Measurements from ENCODE around the gene XXYLT1. TPM values are rescaled to one million over a fixed set of nuclear protein-coding genes. Genes with fewer than 3 reads are reported as not detected.

XXYLT1 gene
- polyA plus RNA-seq, 2 of the 4 experiments (the other 2 are of a cell fraction), result 11.9 to 12.0 TPM

- ATAC-seq (no peak), DNase-seq (ENCODE audit: low read depth in 1 of 2, low spot score in 1 of 2) (no peak), FAIRE-seq (no peak)
- 83% methylated on average over 8 of the region's 8 CpGs for WGBS (ENCODE audit: missing lambda C conversion rate)
- TF ChIP-seq JUN (IDR thresholded peaks at IDR 0.05) (no peak), POLR2AphosphoS2 (conservative IDR thresholded peaks at IDR 0.05; ENCODE audit: low read length) (no peak), KDM1A (IDR thresholded peaks at IDR 0.05; ENCODE audit: low read depth) (no peak), KDM5A (IDR thresholded peaks at IDR 0.05) (no peak), NFE2L2 (conservative IDR thresholded peaks at IDR 0.05; ENCODE audit: low read length) (no peak), HOXA7 (CRISPR knock-in tag; IDR thresholded peaks at IDR 0.05) (no peak), PHF8 (IDR thresholded peaks at IDR 0.05; ENCODE audit: borderline replicate concordance, low read depth) (no peak), FOXS1 (CRISPR knock-in tag; IDR thresholded peaks at IDR 0.05) (no peak), TFCP2L1 (CRISPR knock-in tag; IDR thresholded peaks at IDR 0.05) (no peak)
- POLR2A ChIA-PET, result interaction anchor here (0.6 kb wide), 1 partner anchor 26 kb away, joined by 3 read pairs; no protein-coding TSS in a partner anchor
- no peak overlapping the region for H3K4me2 ChIP-seq
- CTCF ChIA-PET, result no interaction called here
- peaks cover 26% of the 10 kb centered on the region for H3K4me1 ChIP-seq
- no peak overlapping the region for H3K27ac ChIP-seq
- H3K9me3 ChIP-seq, result no peaks in the 10 kb centered on the region
- H3K4me3 ChIP-seq, result no peak overlapping the region
Measured at GRCh38 chr3:195028877-195029606, 241.9 kb downstream of the XXYLT1 start.

- no peak overlapping the region for H3K27ac ChIP-seq
- no peak overlapping the region for H3K4me3 ChIP-seq
- CTCF ChIA-PET, result interaction anchor here (1.0 kb wide), 1 partner anchor 343 kb away, joined by 3 read pairs; no protein-coding TSS in a partner anchor
- no peak for DNase-seq (ENCODE audit: low read depth in 1 of 2, low spot score in 1 of 2)
- no peak for FAIRE-seq
- POLR2A ChIA-PET, result no interaction called here
- no peaks in the 10 kb centered on the region for H3K9me3 ChIP-seq
- no peak overlapping the region for H3K4me2 ChIP-seq
- no peak for TF ChIP-seq HDAC2 (IDR thresholded peaks at IDR 0.05)
- TF ChIP-seq POLR2A (IDR thresholded peaks at IDR 0.05; ENCODE audit: low read length), result no peak
- TF ChIP-seq, protein P1, sequence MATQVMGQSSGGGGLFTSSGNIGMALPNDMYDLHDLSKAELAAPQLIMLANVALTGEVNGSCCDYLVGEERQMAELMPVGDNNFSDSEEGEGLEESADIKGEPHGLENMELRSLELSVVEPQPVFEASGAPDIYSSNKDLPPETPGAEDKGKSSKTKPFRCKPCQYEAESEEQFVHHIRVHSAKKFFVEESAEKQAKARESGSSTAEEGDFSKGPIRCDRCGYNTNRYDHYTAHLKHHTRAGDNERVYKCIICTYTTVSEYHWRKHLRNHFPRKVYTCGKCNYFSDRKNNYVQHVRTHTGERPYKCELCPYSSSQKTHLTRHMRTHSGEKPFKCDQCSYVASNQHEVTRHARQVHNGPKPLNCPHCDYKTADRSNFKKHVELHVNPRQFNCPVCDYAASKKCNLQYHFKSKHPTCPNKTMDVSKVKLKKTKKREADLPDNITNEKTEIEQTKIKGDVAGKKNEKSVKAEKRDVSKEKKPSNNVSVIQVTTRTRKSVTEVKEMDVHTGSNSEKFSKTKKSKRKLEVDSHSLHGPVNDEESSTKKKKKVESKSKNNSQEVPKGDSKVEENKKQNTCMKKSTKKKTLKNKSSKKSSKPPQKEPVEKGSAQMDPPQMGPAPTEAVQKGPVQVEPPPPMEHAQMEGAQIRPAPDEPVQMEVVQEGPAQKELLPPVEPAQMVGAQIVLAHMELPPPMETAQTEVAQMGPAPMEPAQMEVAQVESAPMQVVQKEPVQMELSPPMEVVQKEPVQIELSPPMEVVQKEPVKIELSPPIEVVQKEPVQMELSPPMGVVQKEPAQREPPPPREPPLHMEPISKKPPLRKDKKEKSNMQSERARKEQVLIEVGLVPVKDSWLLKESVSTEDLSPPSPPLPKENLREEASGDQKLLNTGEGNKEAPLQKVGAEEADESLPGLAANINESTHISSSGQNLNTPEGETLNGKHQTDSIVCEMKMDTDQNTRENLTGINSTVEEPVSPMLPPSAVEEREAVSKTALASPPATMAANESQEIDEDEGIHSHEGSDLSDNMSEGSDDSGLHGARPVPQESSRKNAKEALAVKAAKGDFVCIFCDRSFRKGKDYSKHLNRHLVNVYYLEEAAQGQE (IDR thresholded peaks at IDR 0.05), result no peak
- no peak for TF ChIP-seq TP53 (CRISPR knock-in tag; IDR thresholded peaks at IDR 0.05)
- no peak for TF ChIP-seq CHD2 (IDR thresholded peaks at IDR 0.05; ENCODE audit: low read length, partially characterized antibody)
- no peak for TF ChIP-seq ZC3H11A (IDR thresholded peaks at IDR 0.05)
- TF ChIP-seq RCOR1 (IDR thresholded peaks at IDR 0.05; ENCODE audit: low read depth, low read length), result no peak
- no peak for TF ChIP-seq FOSL2 (IDR thresholded peaks at IDR 0.05)
- TF ChIP-seq FOSL2 (CRISPR knock-in tag; IDR thresholded peaks at IDR 0.05), result no peak
- no peak for TF ChIP-seq HES2 (IDR thresholded peaks at IDR 0.05)
- TF ChIP-seq BHLHE40 (IDR thresholded peaks at IDR 0.05; ENCODE audit: low read depth, low read length), result no peak
- TF ChIP-seq MAZ (IDR thresholded peaks at IDR 0.05; ENCODE audit: borderline replicate concordance, low read depth, low read length), result no peak
- no peak for TF ChIP-seq HEYL (CRISPR knock-in tag; IDR thresholded peaks at IDR 0.05)
- no peak for TF ChIP-seq EHMT2 (IDR thresholded peaks at IDR 0.05; ENCODE audit: low read depth)
- no peak for TF ChIP-seq EHF (CRISPR knock-in tag; IDR thresholded peaks at IDR 0.05)
- TF ChIP-seq CBX8 (IDR thresholded peaks at IDR 0.05), result no peak
- no peak for TF ChIP-seq SMC3 (IDR thresholded peaks at IDR 0.05)
- ATAC-seq, result no peak
- WGBS (ENCODE audit: missing lambda C conversion rate), result 91% methylated on average over 4 of the region's 4 CpGs
- H3K4me1 ChIP-seq, result peaks cover 5% of the 10 kb centered on the region; the same call in 2 of the 3 replicates
Measured at GRCh38 chr3:195025884-195026200, 245.1 kb downstream of the XXYLT1 start.

Data from A549 (cell line).